Raji (cell line): ENCODE results near the gene BLOC1S4.
A peak's percentile ranks its signal among the peaks of the same experiment; 100 is the strongest.

Source experiments
- POLR2A ChIP-seq: IDR thresholded peaks from 2 replicates; pipeline ENCODE4 v1.6.1; 2011; ENCODE audit warnings: low read depth, low read length, control low read depth; ENCODE audit not compliant: insufficient read depth

The BLOC1S4 gene

DNA sequence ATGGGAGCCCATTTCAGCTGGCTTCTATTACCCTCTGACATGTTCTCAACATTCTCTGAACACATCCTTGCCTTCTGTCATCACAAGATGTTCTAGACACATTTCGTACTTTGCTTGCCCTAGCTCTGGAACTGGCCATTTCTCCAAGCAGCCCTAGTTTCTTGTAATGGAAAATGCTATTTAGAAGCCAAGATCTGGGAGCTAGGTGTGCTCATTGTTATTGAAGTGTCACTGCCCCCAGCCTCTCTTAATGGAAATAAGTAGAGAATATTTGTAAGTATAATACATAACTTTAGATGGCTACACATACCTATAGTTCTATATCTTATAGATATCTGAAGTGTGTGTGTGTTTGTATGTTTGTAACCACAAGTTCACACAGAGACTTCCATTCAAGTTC, 13.2 kb upstream of the BLOC1S4 start:
- no peak for TF ChIP-seq POLR2A

- no peak for TF ChIP-seq POLR2A
Measured at GRCh38 chr4:6703786-6704185, 12.2 kb upstream of the BLOC1S4 start.

DNA sequence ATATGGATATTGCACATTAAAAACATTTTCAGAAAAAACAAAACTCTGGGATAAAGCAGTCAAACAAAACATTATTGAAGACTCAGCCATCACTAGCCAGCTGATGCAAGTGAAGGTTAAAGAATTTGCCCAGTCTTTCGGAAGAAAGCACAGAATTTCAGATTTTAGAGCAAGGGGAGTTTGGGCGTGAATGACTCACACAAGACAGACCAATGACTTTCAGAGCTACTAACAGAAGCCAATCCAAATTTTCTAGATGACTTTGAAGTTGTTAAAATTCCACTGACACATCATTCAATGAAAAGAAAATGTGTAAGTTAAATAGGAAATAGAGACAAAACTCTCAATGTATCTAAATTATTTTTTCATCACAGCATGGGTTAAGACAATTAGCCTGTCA, 10.3 kb upstream of the BLOC1S4 start:
- no peak for TF ChIP-seq POLR2A

DNA sequence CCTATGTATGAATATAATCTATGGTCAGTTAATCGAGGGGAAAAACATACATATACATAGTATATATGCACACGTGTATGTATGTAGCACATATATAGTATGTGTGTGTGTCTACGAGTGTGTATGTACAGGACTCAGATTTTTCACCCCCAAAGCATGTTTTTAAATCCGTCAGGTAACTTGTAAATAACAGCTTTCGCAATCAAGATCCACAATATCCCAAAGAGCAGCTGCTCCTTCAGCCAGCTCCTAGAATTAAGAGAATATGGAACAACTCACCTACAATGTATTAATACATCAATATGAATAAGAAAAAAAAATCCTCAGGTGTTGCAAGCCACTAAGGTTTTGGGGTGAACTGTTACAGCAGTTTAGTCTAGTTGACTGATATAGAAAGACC, 9.8 kb upstream of the BLOC1S4 start:
- no peak for TF ChIP-seq POLR2A

- peak; percentile 69 for TF ChIP-seq POLR2A
Measured at GRCh38 chr4:6709230-6710114, 6.5 kb upstream of the BLOC1S4 start, which contains the start of gene MRFAP1L1. MRFAP1L1 (minus strand) TSS chr4:6709865; CDS start chr4:6709629, 236 bp downstream.

GRCh38 chr4:6710282-6710681, 5.7 kb upstream of the BLOC1S4 start:
- no peak for TF ChIP-seq POLR2A

DNA sequence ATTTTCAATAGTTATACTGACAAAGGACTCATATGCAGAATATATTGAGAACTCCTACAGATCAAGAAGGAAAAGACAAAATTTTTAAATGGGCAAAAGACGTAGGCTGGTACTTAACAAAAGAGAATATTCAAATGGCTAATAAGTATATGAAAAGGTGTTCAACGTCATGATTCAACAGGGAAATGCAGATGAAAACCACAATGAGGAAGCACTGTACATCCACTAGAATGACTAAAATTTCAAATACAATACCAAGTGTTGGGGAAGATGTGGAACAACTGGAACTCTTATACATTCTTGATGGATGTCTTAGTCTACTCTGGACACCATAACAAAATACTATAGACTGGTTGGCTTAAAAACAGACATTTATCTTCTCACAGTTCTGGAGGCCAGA, 5.0 kb upstream of the BLOC1S4 start:
- TF ChIP-seq POLR2A: no peak

GRCh38 chr4:6714954-6715353, 1.0 kb upstream of the BLOC1S4 start:
- no peak for TF ChIP-seq POLR2A

- TF ChIP-seq POLR2A: no peak
Measured at GRCh38 chr4:6715704-6716017, 313 bp upstream of the BLOC1S4 start.

GRCh38 chr4:6716958-6717655, 1.1 kb downstream of the BLOC1S4 start:
- no peak for TF ChIP-seq POLR2A

- TF ChIP-seq POLR2A: 0 out of 2 replicates have a peak, but pooled peaks have one; percentile 21
Measured at GRCh38 chr4:6718932-6719610, 3.1 kb downstream of the BLOC1S4 start.

GRCh38 chr4:6719611-6720179, 3.7 kb downstream of the BLOC1S4 start:
- no peak for TF ChIP-seq POLR2A

DNA sequence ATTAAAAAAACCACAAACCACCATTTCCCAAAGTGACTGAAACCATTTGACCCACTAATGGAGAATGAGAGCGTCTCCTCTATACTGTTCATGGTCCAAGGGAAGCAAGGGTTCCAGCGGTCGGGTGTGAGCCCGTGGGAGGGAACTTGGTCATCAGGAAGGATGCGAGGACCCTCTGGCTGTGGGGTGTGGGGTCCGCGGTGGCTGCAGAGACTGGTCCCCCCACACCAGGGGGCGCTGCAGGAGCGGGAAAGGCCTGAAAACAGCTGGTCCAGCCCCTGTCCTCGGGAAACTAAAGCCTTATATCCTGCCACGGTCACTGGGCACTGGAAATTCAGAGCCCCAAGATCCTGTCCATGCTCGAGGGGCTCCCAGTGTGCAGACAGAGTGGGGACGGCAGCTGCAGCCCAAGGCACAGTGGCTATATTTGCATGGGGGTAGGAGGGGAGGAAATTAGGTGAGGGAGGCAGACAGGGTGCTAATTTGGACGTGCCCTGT, 4.3 kb downstream of the BLOC1S4 start:
- TF ChIP-seq POLR2A: peak; percentile 11; the same call in 1 of the 2 replicates

DNA sequence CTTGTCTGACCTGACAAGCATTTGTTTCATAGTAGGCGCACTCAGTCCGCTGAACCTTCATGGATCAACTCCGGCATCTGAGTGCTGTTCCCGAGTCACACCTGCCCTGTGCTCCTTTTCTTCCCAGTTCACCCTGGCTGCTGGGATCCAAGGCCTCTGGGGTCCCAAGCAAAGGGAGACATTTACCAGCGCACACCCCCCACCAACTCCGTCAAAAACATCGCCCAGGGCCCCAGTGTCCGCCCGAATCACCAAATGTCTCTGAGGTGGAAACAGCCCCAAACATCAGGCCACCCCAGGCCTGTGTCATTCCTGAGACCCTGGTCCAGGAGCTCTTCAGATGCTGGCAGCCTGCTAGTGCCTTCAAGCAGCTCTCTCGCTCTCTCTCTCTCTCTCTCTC, 5.1 kb downstream of the BLOC1S4 start:
- TF ChIP-seq POLR2A: no peak

- TF ChIP-seq POLR2A: no peak
Measured at GRCh38 chr4:6722891-6723290, 6.9 kb downstream of the BLOC1S4 start.
